ENCODE data around the gene LSM5. TPM values are rescaled to one million over a fixed set of nuclear protein-coding genes. Genes with fewer than 3 reads are reported as not detected.
"Not testable (repeated sequence)": the region's sequence is repeated elsewhere in the genome, so short reads cannot be mapped to it uniquely, and the experiment has no call there.

LSM5 gene
- total RNA-seq, 1 donor from 2014 or later = 27.1 TPM

GRCh38 chr7:32502728-32503127, 12.5 kb upstream of the LSM5 start:
- no peak for DNase-seq

DNA sequence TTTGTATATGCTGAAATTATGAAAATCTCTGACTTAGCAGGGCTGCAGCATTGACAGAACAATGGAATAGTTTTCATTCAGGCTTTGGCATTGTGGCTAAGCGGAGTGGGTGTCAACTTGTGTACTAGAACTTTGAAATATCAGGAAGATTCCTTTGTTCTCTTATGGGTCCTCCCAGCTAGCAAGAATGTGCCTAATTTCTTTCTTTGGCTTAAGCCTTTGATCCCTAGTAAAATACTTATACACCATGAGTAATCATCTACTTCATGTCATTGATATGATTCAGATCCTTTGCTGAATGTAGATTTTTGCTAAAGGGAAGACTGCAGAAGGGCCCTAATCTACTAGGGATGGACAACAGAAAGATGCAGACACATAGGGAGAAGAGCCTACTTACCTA, 11.3 kb upstream of the LSM5 start:
- no peak for DNase-seq

- no peak for DNase-seq
Observed at GRCh38 chr7:32500922-32501341, 10.8 kb upstream of the LSM5 start.

- not testable (repeated sequence) for DNase-seq
Observed at GRCh38 chr7:32500216-32500615, 10.0 kb upstream of the LSM5 start.

DNA sequence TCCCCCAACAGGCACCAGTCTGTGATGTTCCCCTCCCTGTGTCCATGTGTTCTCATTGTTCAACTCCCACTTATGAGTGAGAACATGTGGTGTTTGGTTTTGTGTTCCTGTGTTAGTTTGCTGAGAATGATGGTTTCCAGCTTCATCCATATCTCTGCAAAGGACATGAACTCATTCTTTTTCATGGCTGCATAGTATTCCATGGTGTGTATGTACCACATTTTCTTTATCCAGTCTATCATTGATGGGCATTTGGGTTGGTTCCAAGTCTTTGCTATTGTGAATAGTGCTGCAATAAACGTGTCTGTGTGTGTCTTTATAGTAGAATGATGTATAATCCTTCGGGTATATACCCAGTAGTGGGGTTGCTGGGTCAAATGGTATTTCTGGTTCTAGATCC, 9.6 kb upstream of the LSM5 start:
- not testable (repeated sequence) for DNase-seq

GRCh38 chr7:32496052-32496813, 6.1 kb upstream of the LSM5 start:
- no peak for DNase-seq

GRCh38 chr7:32495298-32496051, 5.3 kb upstream of the LSM5 start, which contains the start of gene AVL9:
Gene AVL9 (plus strand): TSS chr7:32495489. CDS start chr7:32495710, 221 bp downstream.
- peak; percentile 98 for DNase-seq

- DNase-seq = no peak
Observed at GRCh38 chr7:32494946-32495297, 4.7 kb upstream of the LSM5 start.

GRCh38 chr7:32489788-32490126, 423 bp downstream of the LSM5 start:
- DNase-seq = no peak

- DNase-seq = no peak
Observed at GRCh38 chr7:32481921-32482320, 8.3 kb downstream of the LSM5 start.

- DNase-seq = no peak
Observed at GRCh38 chr7:32481176-32481575, 9.0 kb downstream of the LSM5 start.

DNA sequence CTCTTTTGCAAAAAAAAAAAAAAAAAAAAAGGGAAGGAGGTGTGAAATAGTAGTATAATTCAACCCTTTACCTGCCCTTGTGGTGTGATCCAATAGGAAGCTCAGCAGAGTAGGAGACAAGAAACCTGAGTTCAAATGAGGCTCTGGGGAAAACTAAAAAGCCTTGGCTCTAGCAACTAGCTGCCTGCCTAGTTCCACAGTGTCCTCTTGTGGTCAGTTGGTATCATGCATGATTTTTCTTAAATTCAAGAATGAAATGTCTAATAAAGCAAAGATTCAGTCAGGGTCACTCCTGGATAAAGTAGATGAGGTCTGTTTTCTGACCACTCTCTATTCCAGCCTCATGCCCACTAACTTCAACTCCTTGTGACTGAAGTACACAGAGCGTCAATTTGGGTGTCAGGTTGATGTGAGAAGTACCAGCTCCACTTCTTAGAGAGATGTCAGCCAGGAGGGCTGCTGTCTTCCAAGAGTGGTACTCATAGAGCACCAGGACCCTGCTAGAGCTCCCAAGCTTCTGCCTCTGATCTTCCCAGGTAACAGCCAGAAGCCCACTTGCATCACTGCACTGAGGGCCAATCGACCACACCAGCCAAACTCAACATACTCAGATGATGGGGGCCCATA, 10.5 kb downstream of the LSM5 start:
- no peak for DNase-seq

- DNase-seq = no peak
Observed at GRCh38 chr7:32477649-32477980, 12.6 kb downstream of the LSM5 start.

DNA sequence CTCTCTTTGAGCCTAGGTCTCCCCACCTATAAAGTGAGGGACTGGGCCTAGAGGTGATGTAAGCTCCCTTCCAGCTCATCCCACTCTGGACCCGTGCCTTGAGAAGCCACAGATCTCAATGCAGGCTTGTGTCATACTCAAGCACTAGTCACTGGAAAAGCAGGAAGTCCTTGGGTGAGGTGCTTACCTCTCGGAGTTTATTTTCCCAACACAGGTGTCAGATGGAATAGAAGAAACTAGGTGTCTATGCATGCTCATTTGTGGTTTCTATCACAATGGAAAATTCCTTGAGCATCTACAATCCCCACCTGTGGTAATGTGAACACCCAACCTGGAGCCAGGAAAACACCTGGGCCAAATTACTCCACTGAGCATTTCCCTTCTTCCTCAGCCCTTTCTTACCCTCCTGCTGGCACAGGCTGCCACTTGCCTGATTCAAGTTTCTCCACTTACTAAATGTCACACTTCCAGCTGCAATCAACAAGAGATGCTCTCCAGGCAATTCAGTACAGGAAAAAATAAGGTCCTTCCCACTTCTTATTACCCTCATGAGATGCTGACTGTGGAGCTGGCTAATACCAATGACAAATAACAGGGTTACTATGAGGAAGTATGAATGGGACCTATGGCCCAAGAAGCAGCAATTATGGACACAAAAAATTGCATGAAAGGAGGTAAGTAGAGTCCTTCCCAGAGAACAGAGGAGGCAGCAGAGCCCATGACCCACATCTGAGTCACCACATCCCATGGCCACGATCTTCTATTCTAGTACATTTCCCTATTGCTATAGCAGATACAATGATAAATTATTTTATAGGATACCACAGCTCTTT, 13.1 kb downstream of the LSM5 start:
- no peak for DNase-seq

GRCh38 chr7:32474008-32474407, 16.2 kb downstream of the LSM5 start:
- DNase-seq = no peak

- no peak for DNase-seq
Observed at GRCh38 chr7:32472015-32472414, 18.2 kb downstream of the LSM5 start.

- no peak for DNase-seq
Observed at GRCh38 chr7:32470871-32471270, 19.3 kb downstream of the LSM5 start.

- not testable (repeated sequence) for DNase-seq
Observed at GRCh38 chr7:32470004-32470403, 20.2 kb downstream of the LSM5 start.

GRCh38 chr7:32464641-32465416, 25.4 kb downstream of the LSM5 start:
- not testable (repeated sequence) for DNase-seq

DNA sequence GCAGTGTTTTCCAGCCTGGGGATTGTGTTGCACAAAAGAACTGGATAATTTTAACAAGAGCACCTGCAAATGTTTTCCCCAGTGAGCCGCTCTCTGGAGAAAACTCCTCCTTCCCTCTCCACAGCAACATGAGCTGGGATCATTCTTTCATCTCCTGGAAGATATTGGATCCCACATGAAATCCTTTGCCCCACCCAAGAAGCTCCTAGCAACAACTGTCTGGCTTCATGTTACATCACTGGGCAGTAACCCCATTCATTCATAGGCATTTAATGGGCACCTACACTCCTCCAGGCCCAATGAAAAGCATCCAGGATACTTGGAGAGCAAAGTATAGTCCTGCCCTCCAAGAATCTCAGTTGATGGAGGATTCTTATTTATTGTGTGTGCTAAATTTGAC, 27.2 kb downstream of the LSM5 start:
- DNase-seq = no peak

DNA sequence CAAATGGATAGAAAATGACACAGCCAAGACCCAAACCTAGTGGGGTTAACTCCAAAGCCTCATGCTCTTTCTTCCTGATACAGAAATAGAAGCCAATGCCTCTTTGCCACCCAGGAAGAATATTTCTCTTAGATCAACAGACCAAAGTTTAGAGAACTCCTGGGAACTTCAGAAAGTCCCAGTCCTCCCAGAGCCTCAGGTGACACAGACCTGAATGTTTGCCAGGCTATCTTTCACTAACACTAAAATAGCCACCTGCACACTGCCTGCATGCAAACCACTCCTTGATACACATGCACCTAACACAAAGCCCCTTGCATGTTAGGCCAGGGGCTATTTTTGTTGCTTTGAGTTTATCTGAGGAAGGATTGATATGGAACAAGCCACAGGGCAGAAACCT, 27.7 kb downstream of the LSM5 start:
- DNase-seq = no peak

DNA sequence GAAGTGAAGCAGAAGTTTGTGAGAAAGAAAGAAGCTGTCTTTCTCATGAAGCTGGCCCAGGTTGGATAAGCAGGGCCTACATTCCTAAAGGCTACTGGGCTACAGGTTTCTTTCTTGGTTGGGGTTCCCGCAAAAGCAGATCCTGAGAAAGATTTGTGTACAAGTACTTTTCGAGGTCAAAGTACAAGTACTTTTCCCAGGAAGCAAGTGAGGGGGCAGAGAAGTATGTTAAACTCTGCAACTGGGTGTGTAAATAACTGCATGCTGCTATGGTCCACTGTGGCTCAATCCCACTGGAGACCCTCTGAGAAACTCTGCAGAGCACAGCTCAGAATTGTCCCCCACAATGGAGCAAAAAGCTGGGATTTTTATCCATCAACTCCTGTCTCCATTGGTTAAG, 28.7 kb downstream of the LSM5 start:
- no peak for DNase-seq

Measured in occipital lobe (tissue), 2 donors.